Measurements from ENCODE around the gene APOA1.

APOA1 gene

GRCh38 chr11:116796548-116796947 is 40.9 kb downstream of the APOA1 start:
- TF ChIP-seq POLR2AphosphoS5 (IDR thresholded peaks at IDR 0.05; ENCODE audit: low read depth, low read length), result no peak
- no peak for TF ChIP-seq SIN3A (IDR thresholded peaks at IDR 0.05; ENCODE audit: borderline replicate concordance, insufficient read depth, low read length)
- no peak for TF ChIP-seq FOXP2 (optimal IDR thresholded peaks at IDR 0.05; ENCODE audit: borderline replicate concordance, extremely low read depth, extremely low read length, insufficient read depth)
- TF ChIP-seq TAF1 (IDR thresholded peaks at IDR 0.05; ENCODE audit: borderline replicate concordance, insufficient read depth, low read length), result no peak

- no peak for TF ChIP-seq SIN3A (IDR thresholded peaks at IDR 0.05; ENCODE audit: borderline replicate concordance, insufficient read depth, low read length)
Measured at GRCh38 chr11:116794851-116795250, 42.6 kb downstream of the APOA1 start.

GRCh38 chr11:116793772-116794097 is 43.7 kb downstream of the APOA1 start:
- TF ChIP-seq SIN3A (IDR thresholded peaks at IDR 0.05; ENCODE audit: borderline replicate concordance, insufficient read depth, low read length) (no peak), FOXP2 (optimal IDR thresholded peaks at IDR 0.05; ENCODE audit: borderline replicate concordance, extremely low read depth, extremely low read length, insufficient read depth) (no peak), REST (IDR thresholded peaks at IDR 0.05; ENCODE audit: insufficient read depth in 1 of 2, low read depth in 2 of 2, low read length in 2 of 2) (no peak), TAF1 (IDR thresholded peaks at IDR 0.05; ENCODE audit: borderline replicate concordance, insufficient read depth, low read length) (no peak), POLR2AphosphoS5 (IDR thresholded peaks at IDR 0.05; ENCODE audit: low read depth, low read length) (no peak)

GRCh38 chr11:116792869-116793771 is 44.3 kb downstream of the APOA1 start:
- TF ChIP-seq POLR2AphosphoS5 (IDR thresholded peaks at IDR 0.05; ENCODE audit: low read depth, low read length), result no peak

GRCh38 chr11:116792144-116792868 is 45.1 kb downstream of the APOA1 start:
- no peak for TF ChIP-seq REST (IDR thresholded peaks at IDR 0.05; ENCODE audit: insufficient read depth in 1 of 2, low read depth in 2 of 2, low read length in 2 of 2)
- no peak for TF ChIP-seq POLR2AphosphoS5 (IDR thresholded peaks at IDR 0.05; ENCODE audit: low read depth, low read length)
- no peak for TF ChIP-seq FOXP2 (optimal IDR thresholded peaks at IDR 0.05; ENCODE audit: borderline replicate concordance, extremely low read depth, extremely low read length, insufficient read depth)
- TF ChIP-seq SIN3A (IDR thresholded peaks at IDR 0.05; ENCODE audit: borderline replicate concordance, insufficient read depth, low read length), result no peak
- no peak for TF ChIP-seq TAF1 (IDR thresholded peaks at IDR 0.05; ENCODE audit: borderline replicate concordance, insufficient read depth, low read length)

GRCh38 chr11:116791813-116792143 is 45.6 kb downstream of the APOA1 start, which contains the start of gene APOA5:
Gene APOA5, minus strand, starts transcription at chr11:116791879. Its CDS starts 19 bp downstream, at chr11:116791860.
- TF ChIP-seq POLR2AphosphoS5 (IDR thresholded peaks at IDR 0.05; ENCODE audit: low read depth, low read length), result no peak
- TF ChIP-seq SIN3A (IDR thresholded peaks at IDR 0.05; ENCODE audit: borderline replicate concordance, insufficient read depth, low read length), result no peak
- no peak for TF ChIP-seq TAF1 (IDR thresholded peaks at IDR 0.05; ENCODE audit: borderline replicate concordance, insufficient read depth, low read length)
- TF ChIP-seq FOXP2 (optimal IDR thresholded peaks at IDR 0.05; ENCODE audit: borderline replicate concordance, extremely low read depth, extremely low read length, insufficient read depth), result no peak
- TF ChIP-seq REST (IDR thresholded peaks at IDR 0.05; ENCODE audit: insufficient read depth in 1 of 2, low read depth in 2 of 2, low read length in 2 of 2), result no peak

Data from PFSK-1 (cell line).